Measurements from ENCODE around the gene TNS3. TPM values are rescaled to one million over a fixed set of nuclear protein-coding genes. Genes with fewer than 3 reads are reported as not detected.

TNS3 gene
- total and polyA plus RNA-seq, 4 experiments from 2014 or later = 0.11 to 3.2 (median 1.3) TPM; not detected in 1

DNA sequence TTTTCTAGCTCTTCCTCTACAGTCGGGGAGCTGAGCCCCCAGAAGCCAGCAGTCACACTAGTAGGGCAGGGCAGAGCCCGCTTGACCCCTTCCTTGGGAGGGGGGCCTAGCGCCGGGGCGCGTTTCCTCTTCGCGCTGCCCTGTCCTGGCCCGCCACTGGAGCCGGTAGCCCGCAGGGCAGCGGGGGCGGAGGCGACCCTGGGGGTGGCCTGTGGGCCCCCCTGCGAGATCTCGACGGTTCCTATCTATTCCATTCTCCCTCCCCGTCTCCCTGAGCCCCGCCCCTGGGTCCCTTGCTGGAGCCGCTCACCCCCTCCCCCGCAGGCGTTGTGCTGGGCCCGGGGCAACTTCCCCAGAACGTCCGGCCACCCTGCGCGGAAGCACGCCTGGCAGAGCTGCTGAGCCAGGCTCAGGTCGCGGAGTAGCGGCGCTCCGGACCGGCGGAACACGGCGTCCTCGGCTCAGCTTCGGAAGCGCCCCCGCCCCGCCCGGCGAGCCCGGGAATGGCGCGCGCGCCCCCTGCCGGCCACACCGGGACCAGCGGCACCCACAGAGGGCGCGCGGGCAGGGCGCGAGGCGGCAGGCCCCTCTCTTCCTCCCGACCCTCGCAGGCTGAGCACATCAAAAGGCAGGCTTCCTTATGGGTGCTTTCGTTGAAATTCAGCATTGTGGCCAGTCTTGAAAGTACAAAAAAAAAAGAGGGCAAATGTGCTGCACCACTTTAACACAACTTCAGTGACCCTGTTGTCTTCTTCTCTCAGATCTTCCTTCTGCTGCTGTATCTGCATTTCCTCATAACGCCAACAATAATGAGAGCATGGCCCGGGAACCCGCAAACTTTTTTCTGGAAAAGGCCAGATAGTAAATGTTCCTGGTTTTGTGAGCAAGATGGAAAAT, 327.6 kb downstream of the TNS3 start:
- Mint-ChIP-seq H3K4me1 (peaks cover 0 to 14% (median 5%) of the 10 kb centered on the region in 4 donors), H3K9me3 (peaks cover 2 to 10% (median 6%) of the 10 kb centered on the region in 8 donors), H3K27ac (no peak overlapping the region), H3K27me3 (peaks cover 11 to 15% of the 10 kb centered on the region in 2 donors), H3K36me3 (no peaks in the 10 kb centered on the region), H3K4me3 (peak overlapping the region in 7 of 8 donors; percentile 43 to 76 (median 55))
- Histone ChIP-seq H3K9me3 (ENCODE audit: control insufficient read depth in 1 of 2, low read length in 2 of 2) (no peaks in the 10 kb centered on the region), H3K27me3 (ENCODE audit: insufficient read depth, low read length) (no peaks in the 10 kb centered on the region), H3K4me3 (ENCODE audit: low read length in 2 of 2) (no peak overlapping the region), H3K27ac (ENCODE audit: low read depth, low read length) (no peak overlapping the region), H3K36me3 (ENCODE audit: insufficient read depth, low read length) (no peaks in the 10 kb centered on the region), H3K4me1 (ENCODE audit: insufficient read depth, low read length) (no peaks in the 10 kb centered on the region)
- intact Hi-C loops (cut with micrococcal nuclease) = no loop called here
- ChIA-PET CTCF (ENCODE audit: partially characterized antibody) (interaction anchor here (0.6 to 1.6 kb wide), 6 partner anchors 10 to 1363 kb away, joined by 3 to 6 read pairs (median 4); no protein-coding TSS in a partner anchor), POLR2A (ENCODE audit: partially characterized antibody) (no interaction called here)
- peak in 3 of 5 donors; percentile 9 to 20 (median 12) for DNase-seq

DNA sequence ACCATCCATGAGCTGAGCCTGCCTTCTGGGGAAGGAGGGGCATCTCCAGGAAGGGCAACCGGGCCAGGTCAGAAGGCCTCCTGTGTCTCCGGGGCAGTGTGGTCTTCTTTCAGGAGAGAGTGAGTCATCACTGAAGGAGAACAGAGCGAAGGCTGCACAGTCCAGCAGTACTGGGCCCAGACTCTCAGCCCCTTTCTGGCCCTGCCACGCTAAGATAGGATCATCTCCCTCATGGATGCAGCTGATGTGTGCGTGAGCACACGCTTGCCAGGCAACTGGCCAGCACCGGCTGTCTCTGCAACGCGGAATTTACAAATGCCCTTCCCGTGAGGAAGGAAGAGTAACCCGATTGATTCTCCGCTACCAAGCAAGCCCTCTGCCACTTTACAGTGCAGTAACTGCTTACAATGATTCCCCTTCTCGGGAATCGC, 328.2 kb downstream of the TNS3 start:
- intact Hi-C loops (cut with micrococcal nuclease) = no loop called here
- ChIA-PET POLR2A (ENCODE audit: partially characterized antibody) (no interaction called here), CTCF (ENCODE audit: partially characterized antibody) (interaction anchor here (0.6 to 1.6 kb wide), 6 partner anchors 10 to 1363 kb away, joined by 3 to 6 read pairs (median 4); no protein-coding TSS in a partner anchor)
- H3K9me3 ChIP-seq (ENCODE audit: control insufficient read depth in 1 of 2, low read length in 2 of 2) = no peaks in the 10 kb centered on the region
- peak overlapping the region in 6 of 8 donors; percentile 41 to 55 (median 44) for H3K4me3 Mint-ChIP-seq
- H3K4me1 Mint-ChIP-seq = peaks cover 0 to 14% (median 5%) of the 10 kb centered on the region in 4 donors
- no peaks in the 10 kb centered on the region for H3K36me3 ChIP-seq (ENCODE audit: insufficient read depth, low read length)
- H3K27ac Mint-ChIP-seq = no peak overlapping the region
- H3K9me3 Mint-ChIP-seq = peaks cover 2 to 12% (median 6%) of the 10 kb centered on the region in 8 donors
- H3K36me3 Mint-ChIP-seq = no peaks in the 10 kb centered on the region
- DNase-seq = no peak
- H3K4me1 ChIP-seq (ENCODE audit: insufficient read depth, low read length) = no peaks in the 10 kb centered on the region
- H3K27ac ChIP-seq (ENCODE audit: low read depth, low read length) = no peak overlapping the region
- H3K4me3 ChIP-seq (ENCODE audit: low read length in 2 of 2) = no peak overlapping the region
- H3K27me3 ChIP-seq (ENCODE audit: insufficient read depth, low read length) = no peaks in the 10 kb centered on the region
- H3K27me3 Mint-ChIP-seq = peaks cover 11 to 15% of the 10 kb centered on the region in 2 donors

DNA sequence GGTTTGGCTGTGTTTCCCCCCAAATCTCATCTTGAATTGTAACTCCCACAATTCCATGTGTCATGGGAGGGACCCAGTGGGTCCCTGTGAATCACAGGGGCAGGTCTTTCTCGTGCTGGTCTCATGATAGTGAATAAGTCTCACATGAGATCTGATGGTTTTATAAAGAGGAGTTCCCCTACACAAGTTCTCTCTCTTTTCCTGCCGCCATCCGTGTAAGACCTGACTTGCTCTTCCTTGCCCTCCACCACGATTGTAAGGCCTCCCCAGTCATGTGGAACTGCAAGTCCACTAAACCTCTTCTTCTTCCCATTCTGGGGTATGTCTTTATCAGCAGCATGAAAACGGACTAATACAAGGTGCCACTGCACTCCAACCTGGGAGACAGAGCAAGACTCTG, 329.2 kb downstream of the TNS3 start:
- Mint-ChIP-seq H3K4me1 (peaks cover 0 to 14% (median 5%) of the 10 kb centered on the region in 4 donors), H3K36me3 (no peaks in the 10 kb centered on the region), H3K27me3 (peaks cover 11 to 14% of the 10 kb centered on the region in 2 donors), H3K9me3 (peaks cover 2 to 12% (median 5%) of the 10 kb centered on the region in 8 donors), H3K4me3 (no peak overlapping the region), H3K27ac (no peak overlapping the region)
- no peak overlapping the region for H3K4me3 ChIP-seq (ENCODE audit: low read length in 2 of 2)
- intact Hi-C loops (cut with micrococcal nuclease) = no loop called here
- DNase-seq = no peak
- POLR2A ChIA-PET (ENCODE audit: partially characterized antibody) = no interaction called here
- CTCF ChIA-PET (ENCODE audit: partially characterized antibody) = interaction anchor here (1.6 kb wide), 1 partner anchor 10 kb away, joined by 5 read pairs; no protein-coding TSS in a partner anchor
- no peaks in the 10 kb centered on the region for H3K9me3 ChIP-seq (ENCODE audit: control insufficient read depth in 1 of 2, low read length in 2 of 2)
- no peaks in the 10 kb centered on the region for H3K27me3 ChIP-seq (ENCODE audit: insufficient read depth, low read length)
- no peak overlapping the region for H3K27ac ChIP-seq (ENCODE audit: low read depth, low read length)
- H3K36me3 ChIP-seq (ENCODE audit: insufficient read depth, low read length) = no peaks in the 10 kb centered on the region
- no peaks in the 10 kb centered on the region for H3K4me1 ChIP-seq (ENCODE audit: insufficient read depth, low read length)

DNA sequence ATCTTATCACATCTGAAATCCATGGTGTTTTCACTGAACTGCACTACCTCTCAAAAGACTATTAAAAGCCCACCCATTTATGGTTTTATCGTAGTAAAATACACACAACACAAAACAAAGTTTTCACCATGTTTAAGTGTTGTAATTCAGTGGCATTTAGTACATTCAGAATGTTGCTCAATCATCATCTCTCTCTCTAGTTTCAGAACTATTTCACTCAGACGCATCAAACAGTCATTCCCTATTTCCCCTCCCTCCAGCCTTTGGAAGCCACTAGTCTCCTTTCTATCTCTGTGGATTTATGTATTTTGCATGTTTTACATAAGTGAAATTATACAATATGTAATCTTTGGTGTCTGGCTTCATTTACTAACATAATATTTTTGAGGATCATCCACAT, 332.6 kb downstream of the TNS3 start:
- no peak overlapping the region for H3K4me3 Mint-ChIP-seq
- H3K4me1 Mint-ChIP-seq = peaks cover 0 to 9% (median 4%) of the 10 kb centered on the region in 4 donors
- Histone ChIP-seq H3K9me3 (ENCODE audit: control insufficient read depth in 1 of 2, low read length in 2 of 2) (no peaks in the 10 kb centered on the region), H3K4me3 (ENCODE audit: low read length in 2 of 2) (no peak overlapping the region), H3K36me3 (ENCODE audit: insufficient read depth, low read length) (no peaks in the 10 kb centered on the region), H3K27ac (ENCODE audit: low read depth, low read length) (no peak overlapping the region), H3K4me1 (ENCODE audit: insufficient read depth, low read length) (no peaks in the 10 kb centered on the region), H3K27me3 (ENCODE audit: insufficient read depth, low read length) (no peaks in the 10 kb centered on the region)
- no peaks in the 10 kb centered on the region for H3K36me3 Mint-ChIP-seq
- POLR2A ChIA-PET (ENCODE audit: partially characterized antibody) = no interaction called here
- peaks cover 0 to 7% (median 3%) of the 10 kb centered on the region in 8 donors for H3K9me3 Mint-ChIP-seq
- H3K27ac Mint-ChIP-seq = no peak overlapping the region
- intact Hi-C loops (cut with micrococcal nuclease) = no loop called here
- CTCF ChIA-PET (ENCODE audit: partially characterized antibody) = no interaction called here
- DNase-seq = no peak
- peaks cover 6 to 7% of the 10 kb centered on the region in 2 donors for H3K27me3 Mint-ChIP-seq

DNA sequence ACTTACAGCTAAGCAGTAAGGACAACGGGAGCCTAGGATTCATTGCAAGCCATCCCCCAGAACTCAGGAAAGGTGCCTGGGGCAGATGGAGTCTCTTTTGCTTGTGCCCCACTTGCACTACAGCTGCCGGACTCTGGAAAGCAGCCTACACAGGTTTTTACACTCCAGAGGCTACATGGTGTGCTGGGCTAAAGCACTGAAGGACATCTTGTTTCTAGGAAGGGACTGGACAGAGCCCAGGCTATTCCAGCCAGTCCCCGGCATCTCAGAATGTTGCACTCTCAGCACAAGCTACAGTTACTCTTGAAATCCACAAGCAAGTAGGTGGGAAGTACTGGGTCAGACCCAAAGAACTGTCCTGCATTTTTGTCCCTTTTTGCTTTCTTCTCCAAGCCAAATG, 333.1 kb downstream of the TNS3 start:
- intact Hi-C loops (cut with micrococcal nuclease) = no loop called here
- POLR2A ChIA-PET (ENCODE audit: partially characterized antibody) = no interaction called here
- H3K4me3 Mint-ChIP-seq = no peak overlapping the region

DNA sequence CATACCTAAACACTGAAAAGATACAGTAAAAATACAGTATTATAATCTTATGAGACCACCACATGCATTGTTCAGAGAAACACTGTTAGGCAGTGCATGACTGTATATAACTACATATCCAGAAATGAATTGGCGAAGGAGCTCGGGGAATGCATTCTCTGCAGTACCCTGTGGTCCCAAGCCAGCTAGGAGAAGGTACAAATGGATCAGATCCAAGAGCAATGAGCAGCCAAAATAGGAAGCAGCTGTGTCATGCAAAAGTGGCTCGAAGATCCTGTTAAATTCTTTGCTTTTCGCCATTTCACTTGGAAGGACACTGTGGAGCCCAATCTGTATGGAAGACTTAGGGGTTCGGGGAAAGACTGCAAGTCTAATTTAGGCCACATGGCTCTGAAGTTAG, 334.8 kb downstream of the TNS3 start:
- no peak for DNase-seq
- H3K36me3 ChIP-seq (ENCODE audit: insufficient read depth, low read length) = no peaks in the 10 kb centered on the region
- intact Hi-C loops (cut with micrococcal nuclease) = no loop called here
- H3K27me3 ChIP-seq (ENCODE audit: insufficient read depth, low read length) = no peaks in the 10 kb centered on the region
- Mint-ChIP-seq H3K9me3 (peaks cover 0 to 7% (median 1%) of the 10 kb centered on the region in 8 donors), H3K27ac (no peak overlapping the region), H3K27me3 (no peaks in the 10 kb centered on the region), H3K4me1 (no peaks in the 10 kb centered on the region), H3K4me3 (no peak overlapping the region), H3K36me3 (no peaks in the 10 kb centered on the region)
- H3K4me1 ChIP-seq (ENCODE audit: insufficient read depth, low read length) = no peaks in the 10 kb centered on the region
- ChIA-PET POLR2A (ENCODE audit: partially characterized antibody) (no interaction called here), CTCF (ENCODE audit: partially characterized antibody) (no interaction called here)
- H3K9me3 ChIP-seq (ENCODE audit: control insufficient read depth in 1 of 2, low read length in 2 of 2) = no peaks in the 10 kb centered on the region
- no peak overlapping the region for H3K27ac ChIP-seq (ENCODE audit: low read depth, low read length)
- no peak overlapping the region for H3K4me3 ChIP-seq (ENCODE audit: low read length in 2 of 2)

More for the DNA sequence above, 333.1 kb downstream of the TNS3 start:
- H3K4me1 Mint-ChIP-seq = peaks cover 0 to 8% (median 3%) of the 10 kb centered on the region in 4 donors
- H3K9me3 Mint-ChIP-seq = peaks cover 0 to 7% (median 3%) of the 10 kb centered on the region in 8 donors
- CTCF ChIA-PET (ENCODE audit: partially characterized antibody) = no interaction called here
- H3K27me3 ChIP-seq (ENCODE audit: insufficient read depth, low read length) = no peaks in the 10 kb centered on the region
- no peaks in the 10 kb centered on the region for H3K9me3 ChIP-seq (ENCODE audit: control insufficient read depth in 1 of 2, low read length in 2 of 2)
- DNase-seq = no peak
- no peaks in the 10 kb centered on the region for H3K36me3 Mint-ChIP-seq
- H3K27ac Mint-ChIP-seq = no peak overlapping the region
- no peak overlapping the region for H3K4me3 ChIP-seq (ENCODE audit: low read length in 2 of 2)
- H3K36me3 ChIP-seq (ENCODE audit: insufficient read depth, low read length) = no peaks in the 10 kb centered on the region
- peaks cover 5 to 7% of the 10 kb centered on the region in 2 donors for H3K27me3 Mint-ChIP-seq
- H3K27ac ChIP-seq (ENCODE audit: low read depth, low read length) = no peak overlapping the region
- H3K4me1 ChIP-seq (ENCODE audit: insufficient read depth, low read length) = no peaks in the 10 kb centered on the region

DNA sequence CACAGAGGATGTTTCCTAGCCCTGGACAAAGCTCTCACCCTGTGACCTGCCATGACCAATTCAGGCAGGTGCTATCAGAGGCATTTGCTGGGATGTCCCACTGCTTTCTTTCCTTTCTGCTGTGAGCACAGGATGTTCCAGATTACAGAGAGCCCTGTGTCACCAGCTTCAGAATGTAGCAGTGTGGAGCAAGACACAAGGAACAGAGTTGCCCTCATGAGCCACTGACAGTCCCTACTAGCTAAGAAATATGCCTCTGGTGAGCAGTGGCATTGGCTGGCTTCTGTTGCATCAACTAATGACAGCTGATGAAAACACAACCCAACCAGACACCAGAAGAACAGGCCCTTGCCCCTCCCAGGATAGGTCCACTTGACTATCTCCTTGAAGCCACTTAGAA, 337.2 kb downstream of the TNS3 start:
- no peak overlapping the region for H3K27ac ChIP-seq (ENCODE audit: low read depth, low read length)
- no peaks in the 10 kb centered on the region for H3K27me3 Mint-ChIP-seq
- ChIA-PET POLR2A (ENCODE audit: partially characterized antibody) (no interaction called here), CTCF (ENCODE audit: partially characterized antibody) (no interaction called here)
- H3K4me1 Mint-ChIP-seq = no peaks in the 10 kb centered on the region
- H3K36me3 Mint-ChIP-seq = no peaks in the 10 kb centered on the region
- intact Hi-C loops (cut with micrococcal nuclease) = no loop called here
- H3K36me3 ChIP-seq (ENCODE audit: insufficient read depth, low read length) = no peaks in the 10 kb centered on the region
- no peaks in the 10 kb centered on the region for H3K9me3 ChIP-seq (ENCODE audit: control insufficient read depth in 1 of 2, low read length in 2 of 2)
- no peak overlapping the region for H3K27ac Mint-ChIP-seq
- H3K4me3 ChIP-seq (ENCODE audit: low read length in 2 of 2) = no peak overlapping the region
- no peaks in the 10 kb centered on the region for H3K27me3 ChIP-seq (ENCODE audit: insufficient read depth, low read length)
- no peak for DNase-seq
- H3K9me3 Mint-ChIP-seq = peaks cover 0 to 5% (median 0%) of the 10 kb centered on the region in 8 donors
- H3K4me1 ChIP-seq (ENCODE audit: insufficient read depth, low read length) = no peaks in the 10 kb centered on the region
- no peak overlapping the region for H3K4me3 Mint-ChIP-seq

All from CD4-positive, alpha-beta memory T cell (primary cell).